DMS79 (cell line): ENCODE results near the gene FZD2.

Experiments
- DNase-seq: peaks from one replicate; lab custom pipeline; 2025; lab: John Stamatoyannopoulos, UW

The FZD2 gene

DNA sequence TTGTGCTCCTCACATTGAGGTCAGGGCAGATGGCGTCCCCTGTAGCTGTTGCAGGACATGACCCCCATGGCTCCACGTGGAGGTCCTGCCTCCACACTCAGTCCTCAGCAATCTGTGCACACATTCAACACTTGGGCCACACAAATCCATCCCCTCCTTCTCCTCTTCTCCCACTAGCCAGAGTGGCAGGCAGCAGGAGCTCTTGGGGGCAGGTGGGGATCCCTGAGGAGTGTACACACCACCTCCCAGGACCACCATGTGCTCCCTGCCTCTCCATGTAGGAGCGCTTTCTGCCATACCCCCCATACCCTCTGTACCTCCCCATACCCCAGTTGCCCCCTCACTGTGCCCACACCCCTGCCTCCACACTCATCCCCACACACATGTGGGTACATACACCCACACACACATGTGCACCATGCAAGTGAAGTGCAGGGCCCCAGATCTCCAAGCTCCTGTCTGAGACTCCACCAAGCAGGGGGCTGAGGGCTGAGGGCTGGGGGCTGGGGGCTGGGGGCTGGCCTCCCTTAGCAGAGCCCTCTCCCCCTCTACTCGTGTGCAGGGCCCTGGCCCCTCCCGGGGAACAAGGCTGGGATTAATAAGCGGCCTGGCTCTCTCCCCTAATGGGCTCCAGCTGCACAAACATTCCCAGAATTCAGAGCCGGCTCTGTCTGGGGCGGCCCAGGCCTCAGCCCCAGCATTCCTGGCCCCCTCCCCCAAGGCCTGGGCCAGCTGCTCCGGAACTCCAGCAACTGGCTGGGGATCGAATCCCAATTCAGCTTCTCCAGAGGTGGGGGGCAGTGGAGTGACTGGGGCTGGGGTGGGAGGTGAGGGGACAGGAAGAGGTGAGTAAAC is 50.8 kb downstream of the FZD2 start:
- DNase-seq, result no peak

DNA sequence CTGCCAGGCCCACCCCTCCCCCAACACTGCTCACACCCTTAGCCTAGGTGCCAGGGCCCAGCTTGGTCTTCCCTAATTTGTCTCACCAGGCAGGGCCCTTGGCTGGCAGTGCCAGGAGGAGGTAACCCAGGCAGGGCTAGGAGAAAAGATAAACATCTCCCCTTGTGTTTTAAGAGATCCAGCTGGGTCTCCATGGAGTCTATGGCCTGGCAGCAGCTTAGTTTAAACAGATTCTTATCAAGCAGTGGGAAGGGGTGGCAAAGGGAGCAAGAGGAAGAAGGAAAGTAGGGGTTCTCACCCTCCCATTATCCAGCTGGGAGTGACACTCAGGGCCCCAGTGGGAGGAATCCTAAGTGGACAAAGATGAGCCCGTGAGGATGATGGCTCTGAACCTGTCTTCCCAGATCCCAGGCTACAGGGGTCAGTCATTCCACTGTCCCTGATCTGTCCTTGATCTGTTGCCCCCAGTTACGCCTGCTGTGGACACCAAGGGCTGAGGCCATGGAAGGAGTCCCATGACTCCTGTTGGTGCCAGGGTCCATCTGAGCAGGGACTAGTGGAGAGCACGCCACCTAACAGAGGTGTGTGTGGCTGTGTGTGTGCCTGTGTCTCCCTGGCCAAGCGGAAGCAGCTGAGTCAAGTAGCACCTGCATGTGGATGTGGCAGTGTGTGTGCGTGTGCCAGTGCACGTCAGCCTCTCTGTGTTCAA is 51.6 kb downstream of the FZD2 start:
- DNase-seq, result no peak

- no peak for DNase-seq
Observed at GRCh38 chr17:44610331-44610730, 53.0 kb downstream of the FZD2 start.
